Endothelial cell of umbilical vein (primary cell): ENCODE data around the gene TTLL5.

Source experiments
- EZH2 ChIP-seq: IDR thresholded peaks from 2 replicates; pipeline ENCODE4 v1.6.1; 2012; ENCODE audit warnings: borderline replicate concordance, low read depth, mild to moderate bottlenecking, moderate library complexity, low read length, inconsistent platforms; ENCODE audit not compliant: severe bottlenecking
- FOS ChIP-seq: IDR thresholded peaks from 2 replicates; pipeline ENCODE4 v1.6.1; 2011; ENCODE audit warnings: mild to moderate bottlenecking, low read length, moderate library complexity, borderline replicate concordance; ENCODE audit not compliant: insufficient read depth
- GATA2 ChIP-seq: IDR thresholded peaks from 2 replicates; pipeline ENCODE4 v1.7.0; 2011; ENCODE audit warnings: low read depth, mild to moderate bottlenecking, moderate library complexity, mixed read lengths, low read length; ENCODE audit not compliant: insufficient read length, insufficient read depth
- POLR2A ChIP-seq: IDR thresholded peaks from 2 replicates; pipeline ENCODE4 v1.6.1; 2012; ENCODE audit warnings: low read depth, mild to moderate bottlenecking, control low read depth, low read length
- POLR2AphosphoS5 ChIP-seq: IDR thresholded peaks from 2 replicates; pipeline ENCODE4 v1.6.1; 2012; ENCODE audit warnings: low read depth, mild to moderate bottlenecking, control low read depth, low read length, moderate library complexity; ENCODE audit not compliant: insufficient read depth
- TF ChIP-seq, protein P1 (sequence below), 2 donors: IDR thresholded peaks; 1 replicate in 1 of 2; 2 replicates in 1 of 2; pipeline ENCODE4 v1.5.1; 2011; ENCODE audit warnings: low read length in 2 of 2, mild to moderate bottlenecking in 2 of 2, moderate library complexity in 2 of 2, control low read depth in 1 of 2, inconsistent platforms in 1 of 2, low read depth in 1 of 2; ENCODE audit not compliant: insufficient read depth in 1 of 2; ENCODE audit errors: extremely low read depth in 1 of 2
- TF ChIP-seq, protein P2 (sequence below): IDR thresholded peaks from 2 replicates; pipeline ENCODE4 v1.6.1; 2011; ENCODE audit not compliant: insufficient read depth, insufficient read length

DNA sequence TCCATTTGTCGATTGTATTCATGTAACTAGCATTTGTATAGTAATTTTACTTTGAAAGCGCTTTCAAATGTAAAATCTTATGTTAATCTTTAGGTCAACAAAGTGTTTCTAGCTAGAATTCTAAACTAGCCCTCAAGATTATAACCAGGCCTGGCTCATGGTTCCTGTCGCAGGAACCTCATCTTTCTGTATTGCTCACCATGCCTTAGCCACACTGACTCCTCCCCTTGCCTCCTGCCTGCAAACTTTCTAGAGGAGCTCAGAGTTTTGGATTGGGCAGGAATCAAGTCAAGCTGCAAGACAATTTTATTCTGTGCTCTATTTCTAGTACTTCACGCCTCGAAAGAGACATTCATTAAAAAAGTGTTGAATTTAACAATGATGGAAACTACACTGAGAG is 220.9 kb downstream of the TTLL5 start:
- TF ChIP-seq EZH2 (no peak), POLR2AphosphoS5 (no peak), FOS (no peak), GATA2 (no peak), POLR2A (no peak)
- TF ChIP-seq, protein P1, sequence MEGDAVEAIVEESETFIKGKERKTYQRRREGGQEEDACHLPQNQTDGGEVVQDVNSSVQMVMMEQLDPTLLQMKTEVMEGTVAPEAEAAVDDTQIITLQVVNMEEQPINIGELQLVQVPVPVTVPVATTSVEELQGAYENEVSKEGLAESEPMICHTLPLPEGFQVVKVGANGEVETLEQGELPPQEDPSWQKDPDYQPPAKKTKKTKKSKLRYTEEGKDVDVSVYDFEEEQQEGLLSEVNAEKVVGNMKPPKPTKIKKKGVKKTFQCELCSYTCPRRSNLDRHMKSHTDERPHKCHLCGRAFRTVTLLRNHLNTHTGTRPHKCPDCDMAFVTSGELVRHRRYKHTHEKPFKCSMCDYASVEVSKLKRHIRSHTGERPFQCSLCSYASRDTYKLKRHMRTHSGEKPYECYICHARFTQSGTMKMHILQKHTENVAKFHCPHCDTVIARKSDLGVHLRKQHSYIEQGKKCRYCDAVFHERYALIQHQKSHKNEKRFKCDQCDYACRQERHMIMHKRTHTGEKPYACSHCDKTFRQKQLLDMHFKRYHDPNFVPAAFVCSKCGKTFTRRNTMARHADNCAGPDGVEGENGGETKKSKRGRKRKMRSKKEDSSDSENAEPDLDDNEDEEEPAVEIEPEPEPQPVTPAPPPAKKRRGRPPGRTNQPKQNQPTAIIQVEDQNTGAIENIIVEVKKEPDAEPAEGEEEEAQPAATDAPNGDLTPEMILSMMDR (IDR thresholded peaks at IDR 0.05; ENCODE audit: extremely low read depth in 1 of 2, insufficient read depth in 1 of 2, low read depth in 1 of 2, low read length in 2 of 2) = no peak
- TF ChIP-seq, protein P2, sequence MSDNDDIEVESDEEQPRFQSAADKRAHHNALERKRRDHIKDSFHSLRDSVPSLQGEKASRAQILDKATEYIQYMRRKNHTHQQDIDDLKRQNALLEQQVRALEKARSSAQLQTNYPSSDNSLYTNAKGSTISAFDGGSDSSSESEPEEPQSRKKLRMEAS = no peak
